ENCODE measurements around the gene DNAH1.

DNAH1 gene

DNA sequence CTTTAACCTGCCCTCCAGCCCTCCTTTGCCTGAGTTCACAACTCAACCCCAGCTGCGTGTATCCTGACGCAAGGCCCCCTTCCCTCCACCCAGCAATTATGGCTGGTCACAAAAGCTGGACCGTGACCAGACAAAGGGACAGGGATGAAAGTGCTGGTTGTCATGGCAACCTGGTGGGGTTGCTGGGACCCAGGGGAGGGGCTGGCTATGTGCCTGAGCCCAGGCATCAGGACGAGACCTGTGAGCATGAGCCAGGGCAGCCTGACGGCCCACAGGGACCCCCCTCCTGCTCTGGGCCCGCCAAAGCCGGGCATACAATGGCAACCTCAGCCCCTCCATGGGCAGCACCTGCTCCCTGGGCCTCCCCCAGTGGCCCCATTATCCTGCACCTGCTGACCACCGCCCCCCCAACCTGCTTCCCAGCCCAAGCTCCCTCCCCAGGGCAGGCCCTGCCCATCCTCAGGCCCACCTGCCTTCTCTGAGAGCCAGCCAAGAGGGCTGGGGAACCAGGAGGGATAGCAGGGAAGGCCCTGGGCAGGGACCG lies 4.5 kb upstream of the DNAH1 start:
- no peak for DNase-seq (ENCODE audit: low spot score)

DNA sequence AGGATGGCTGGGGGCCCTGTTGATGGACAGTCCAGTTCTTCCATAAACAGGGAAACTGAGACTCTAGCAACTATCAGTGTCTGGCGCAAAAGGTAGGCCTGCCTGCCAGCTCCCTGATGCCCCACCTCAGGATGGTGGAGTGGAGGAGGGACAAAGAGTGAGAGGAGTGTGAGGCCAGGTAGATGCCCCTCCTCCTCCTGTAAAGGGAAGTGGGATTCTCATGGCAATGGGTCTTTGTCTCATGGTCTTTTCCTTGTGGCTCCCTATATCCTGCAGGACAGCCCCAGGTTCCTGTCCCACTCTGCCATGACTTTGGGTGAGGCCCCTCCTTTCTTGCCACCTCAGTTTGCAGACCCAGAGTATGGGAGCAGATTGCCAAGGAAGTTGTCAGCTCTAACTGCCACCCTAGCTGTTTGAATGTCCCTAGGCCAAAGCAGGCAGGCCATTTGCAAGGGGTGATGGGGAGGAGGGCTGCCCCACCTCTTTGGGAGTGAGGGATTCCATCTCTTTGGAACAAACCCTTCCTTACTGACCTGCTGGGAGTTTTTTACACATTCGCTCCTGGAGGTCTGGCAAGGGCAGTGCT lies 2.8 kb upstream of the DNAH1 start:
- DNase-seq (ENCODE audit: low spot score): no peak

DNA sequence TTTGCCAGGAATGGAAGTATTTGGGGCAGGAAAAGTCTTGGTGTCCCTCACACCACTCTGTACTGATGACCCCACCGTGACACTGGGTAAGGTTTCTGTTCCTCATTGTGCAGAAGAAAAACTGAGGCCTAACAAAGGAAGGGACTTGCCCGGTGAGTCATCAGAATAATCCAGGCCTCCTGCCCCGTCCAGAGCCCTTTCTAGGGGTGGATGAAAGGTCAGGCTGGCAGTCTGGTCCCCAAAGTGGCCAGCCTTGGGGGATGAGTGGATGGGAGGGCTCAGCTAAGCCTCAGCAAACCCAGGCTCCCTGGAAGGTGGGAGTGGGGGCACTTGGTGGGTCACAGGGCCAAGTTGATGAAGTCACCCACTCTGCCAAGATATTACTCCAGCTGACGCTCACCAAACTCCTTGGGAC lies 2.3 kb upstream of the DNAH1 start:
- no peak for DNase-seq (ENCODE audit: low spot score)

DNA sequence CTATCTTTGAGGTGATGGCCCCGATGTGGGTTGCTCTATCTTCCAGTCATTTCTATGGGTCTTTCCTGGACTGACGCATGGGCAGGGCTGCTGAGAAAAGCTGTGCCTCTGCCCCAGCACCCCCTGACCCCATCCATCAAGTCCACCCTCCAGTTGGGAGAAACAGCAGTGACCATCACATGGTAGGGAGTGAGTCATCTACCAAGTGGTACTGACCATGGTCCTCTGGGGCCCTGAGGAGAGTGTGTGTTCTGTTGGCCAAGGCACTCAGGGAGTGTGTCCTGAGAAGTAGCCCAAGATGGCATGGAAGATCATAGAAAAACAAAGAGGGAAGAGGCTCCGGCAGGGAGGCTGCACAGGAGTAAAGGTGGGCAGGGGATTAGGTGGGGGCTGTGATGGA lies 1.6 kb upstream of the DNAH1 start:
- no peak for DNase-seq (ENCODE audit: low spot score)

DNA sequence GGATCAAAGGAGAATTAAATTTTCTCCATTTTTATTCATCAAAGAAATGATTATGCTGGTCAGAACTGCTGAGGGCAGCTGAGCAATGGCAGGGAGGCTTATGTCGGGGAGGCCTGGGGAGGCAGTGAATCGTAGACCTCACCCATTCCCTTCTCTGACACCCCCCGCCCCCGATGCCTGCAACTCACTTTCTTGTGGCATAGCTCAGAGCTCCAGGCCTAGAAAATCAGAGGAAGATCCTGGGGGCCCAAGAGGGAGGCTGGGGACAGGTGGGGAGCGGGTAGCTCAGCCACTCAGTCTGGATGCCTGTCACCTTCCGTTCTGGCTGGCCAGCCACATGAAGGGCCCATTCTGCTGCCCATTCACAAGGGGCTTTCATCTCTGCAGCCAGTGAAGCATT lies 1.1 kb upstream of the DNAH1 start:
- no peak for DNase-seq (ENCODE audit: low spot score)

DNA sequence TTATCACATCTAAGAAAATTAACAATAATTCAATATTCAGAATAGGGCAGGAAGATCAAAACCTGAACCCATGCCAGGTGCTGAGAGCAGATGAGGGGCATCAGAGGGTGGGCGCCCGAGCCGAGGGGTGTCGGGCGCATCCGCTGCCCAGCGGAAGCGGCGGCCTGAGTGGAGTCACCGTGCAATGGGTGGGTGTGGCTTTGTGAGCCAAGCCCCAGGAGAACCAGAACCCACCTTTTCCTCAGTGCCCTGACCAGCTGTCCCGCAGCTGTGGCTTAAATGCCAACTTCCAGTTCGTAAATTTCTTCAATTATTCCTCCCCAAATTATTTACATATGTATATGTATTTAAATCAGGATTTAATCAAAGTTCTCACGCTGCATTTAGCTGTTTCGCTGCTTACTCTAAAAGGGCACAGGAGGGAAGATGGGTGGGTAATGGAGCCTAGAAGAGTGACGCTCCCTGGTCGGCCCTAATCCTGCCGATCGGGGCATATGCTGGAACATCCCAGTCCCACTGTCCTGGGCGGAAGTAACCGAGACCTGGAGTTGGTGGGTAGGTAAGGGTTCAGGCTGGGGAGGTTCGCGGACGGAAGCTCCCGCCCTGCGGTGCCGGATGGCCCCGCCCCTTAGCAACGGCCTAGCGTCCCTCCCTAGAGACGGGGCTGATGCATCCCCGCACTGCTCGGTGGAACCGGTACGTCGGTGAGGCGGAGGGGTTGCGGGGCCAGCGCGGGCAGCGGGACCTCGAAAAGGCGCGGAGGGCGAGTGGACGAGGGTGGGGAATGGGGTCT lies 1.3 kb downstream of the DNAH1 start:
- no peak for DNase-seq (ENCODE audit: low spot score)

DNA sequence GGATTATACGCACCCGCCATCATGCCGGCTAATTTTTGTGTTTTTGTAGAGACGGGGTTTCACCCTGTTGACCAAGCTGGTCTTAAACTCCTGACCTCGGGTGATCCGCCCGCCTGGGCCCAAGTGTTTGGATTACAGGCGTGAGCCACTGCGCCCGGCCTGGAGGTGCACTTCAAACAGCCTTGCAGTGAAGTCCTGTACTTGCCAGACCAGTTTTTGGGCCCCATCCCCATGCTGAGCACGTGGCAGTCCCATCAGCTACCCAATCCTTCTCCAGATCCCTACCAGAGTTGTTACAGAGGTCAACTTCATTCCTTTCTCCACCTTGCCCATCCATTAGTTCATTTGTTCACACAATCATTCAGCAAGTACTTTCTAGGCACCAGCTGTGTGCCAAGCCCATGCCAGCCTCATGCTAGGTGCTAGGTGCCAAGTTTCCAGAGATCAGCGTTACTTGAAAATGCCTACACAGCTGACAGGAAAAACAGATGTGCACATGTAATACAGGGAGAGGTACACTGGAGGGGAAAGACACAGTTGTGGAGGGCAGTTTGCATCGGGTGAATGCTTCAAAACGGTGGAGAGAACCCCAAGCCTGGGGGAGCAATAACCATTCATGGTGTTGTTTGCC lies 2.2 kb downstream of the DNAH1 start:
- no peak for DNase-seq (ENCODE audit: low spot score)

DNA sequence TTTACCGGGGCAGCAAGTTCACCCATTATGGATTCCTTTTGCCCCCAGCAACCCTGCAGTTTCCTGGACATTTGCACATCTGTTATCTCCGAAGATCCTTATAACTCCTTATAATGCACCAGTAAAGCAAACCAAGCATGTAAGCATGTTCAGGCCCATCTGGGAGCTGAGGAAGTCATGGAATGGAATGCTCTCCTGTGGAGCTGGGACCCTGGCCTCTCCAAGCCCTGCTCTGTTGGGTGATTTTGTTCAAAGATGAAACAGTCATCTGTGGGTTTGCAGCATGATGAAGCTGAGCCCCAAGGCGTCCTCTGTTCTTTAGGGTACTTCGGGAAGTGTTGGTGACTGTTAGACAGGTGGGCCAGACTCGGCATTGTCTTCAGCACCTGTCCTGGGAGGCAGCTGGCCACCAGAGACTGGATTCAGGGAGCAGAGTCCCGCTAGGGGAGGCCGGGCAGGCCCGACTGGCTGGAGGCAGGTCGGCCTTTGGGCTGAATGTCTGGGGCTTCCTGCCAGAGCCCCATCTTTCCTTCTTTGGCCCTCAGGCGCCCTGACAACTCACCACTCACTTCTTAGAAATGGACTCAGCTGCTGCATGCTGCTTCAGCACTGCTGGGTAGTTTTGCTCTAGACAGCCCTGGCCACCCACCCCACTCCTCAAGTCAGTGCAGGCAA lies 3.9 kb downstream of the DNAH1 start:
- no peak for DNase-seq (ENCODE audit: low spot score)

DNA sequence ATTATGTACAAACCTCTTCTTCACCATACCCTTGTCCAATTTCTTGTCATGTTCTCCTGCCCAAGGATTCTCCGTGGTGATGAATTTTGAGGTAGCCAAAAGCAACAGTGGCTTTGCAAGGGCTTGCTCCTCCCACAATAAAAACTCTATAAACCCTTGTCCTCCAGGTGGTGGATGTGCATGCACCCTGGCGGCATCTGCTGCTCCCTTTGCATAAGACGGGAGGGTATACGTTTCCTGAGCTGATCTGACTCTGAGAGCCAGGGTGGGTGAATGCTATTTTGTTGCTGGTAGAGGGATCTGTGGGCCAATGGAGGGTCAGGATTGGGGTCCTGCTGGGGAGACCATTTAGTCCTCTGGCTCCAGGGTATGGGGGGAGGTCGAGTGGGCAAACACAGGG lies 5.4 kb downstream of the DNAH1 start:
- DNase-seq (ENCODE audit: low spot score): no peak

DNA sequence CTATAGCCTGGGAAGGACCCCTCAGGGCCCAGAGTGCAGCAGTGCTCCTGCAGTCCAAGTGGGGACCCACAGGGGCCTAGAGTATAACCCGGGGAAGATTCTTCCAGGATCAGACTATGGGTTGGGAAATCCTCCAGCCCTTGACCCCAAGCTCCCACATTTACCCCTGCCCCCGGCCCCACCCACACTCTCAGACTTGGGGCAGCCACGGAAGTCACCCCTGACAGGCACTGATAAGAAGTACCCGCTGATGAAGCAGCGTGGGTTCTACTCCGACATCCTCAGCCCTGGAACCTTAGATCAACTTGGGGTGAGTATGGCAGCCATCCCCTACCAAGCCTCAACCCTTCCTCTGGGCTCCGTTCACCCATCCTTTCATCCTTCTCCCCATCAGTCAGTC lies 6.3 kb downstream of the DNAH1 start:
- DNase-seq (ENCODE audit: low spot score): no peak

DNA sequence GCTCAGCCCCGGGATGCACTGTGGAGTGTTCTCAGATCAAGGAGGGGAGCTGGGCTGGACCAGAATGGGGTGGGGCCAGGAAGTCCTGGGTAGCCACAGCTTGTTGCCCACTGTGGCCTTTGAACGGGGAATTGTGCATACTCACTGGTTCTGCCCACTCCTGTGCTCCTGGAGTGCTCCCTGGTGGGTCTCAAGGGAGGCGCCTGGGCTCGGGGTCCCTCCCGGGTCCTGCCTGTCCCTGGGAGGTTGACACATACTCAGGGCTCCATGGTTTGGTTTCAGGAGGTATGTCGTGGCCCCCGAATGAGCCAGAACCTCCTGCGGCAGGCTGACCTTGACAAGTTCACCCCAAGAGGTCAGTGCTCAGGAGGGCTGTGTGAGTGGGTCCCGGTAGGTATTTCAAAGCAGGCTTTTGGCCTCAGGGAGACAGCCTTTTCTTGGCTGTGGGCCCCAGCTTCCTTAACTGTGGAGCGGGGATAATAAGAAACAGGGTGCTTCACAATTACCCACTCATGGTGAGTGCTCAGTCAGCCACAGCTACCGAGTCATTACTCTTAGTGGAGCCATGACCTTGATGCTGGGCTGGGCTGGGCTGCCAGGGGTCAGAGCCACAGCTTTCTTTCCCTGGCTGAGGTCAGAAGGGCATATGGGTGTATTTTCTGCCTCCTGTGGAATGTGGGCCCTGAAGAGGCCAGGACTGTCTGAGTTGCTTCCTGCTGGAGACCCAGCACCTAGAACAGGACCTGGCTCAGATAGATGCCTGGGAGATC lies 7.6 kb downstream of the DNAH1 start:
- no peak for DNase-seq (ENCODE audit: low spot score)

DNA sequence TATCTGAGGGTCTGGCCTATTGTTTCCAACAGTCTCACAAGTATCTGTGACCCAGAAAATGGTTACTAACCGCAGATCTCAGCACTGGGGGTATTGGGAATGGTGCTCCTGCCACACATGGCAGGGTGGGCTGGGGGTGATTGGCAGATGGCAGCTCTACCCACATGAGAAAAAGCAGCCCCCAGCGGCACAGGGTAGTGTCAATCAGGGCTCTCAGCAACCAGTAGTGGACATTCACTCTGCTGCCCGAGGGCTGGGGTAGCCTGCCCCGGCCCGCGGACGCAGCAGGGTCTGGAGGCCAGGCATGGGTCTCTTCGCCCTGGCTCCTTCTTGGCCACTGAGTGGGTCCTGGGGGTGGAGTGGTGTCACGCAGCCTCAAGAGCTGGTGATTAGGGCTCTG lies 8.6 kb downstream of the DNAH1 start:
- DNase-seq (ENCODE audit: low spot score): no peak

DNA sequence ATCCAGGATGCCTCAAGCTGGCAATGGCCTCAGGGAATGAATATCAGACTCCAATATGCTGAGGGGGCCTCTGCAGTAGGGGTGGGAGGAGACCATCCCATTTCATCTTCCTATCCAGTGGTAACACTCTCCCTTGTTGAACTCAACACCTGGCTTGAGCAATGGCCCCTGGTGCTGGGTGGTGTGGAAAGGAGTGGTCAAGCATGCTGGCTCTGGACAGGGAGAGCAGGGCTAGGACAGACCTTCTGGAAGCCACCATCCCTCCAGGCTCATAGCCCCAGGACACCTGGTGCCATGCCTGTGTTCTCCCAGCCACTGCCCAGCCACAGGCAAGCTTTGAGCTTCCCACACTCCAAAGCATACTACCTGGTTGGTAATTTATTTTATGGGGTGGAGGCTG lies 9.6 kb downstream of the DNAH1 start:
- DNase-seq (ENCODE audit: low spot score): no peak

DNA sequence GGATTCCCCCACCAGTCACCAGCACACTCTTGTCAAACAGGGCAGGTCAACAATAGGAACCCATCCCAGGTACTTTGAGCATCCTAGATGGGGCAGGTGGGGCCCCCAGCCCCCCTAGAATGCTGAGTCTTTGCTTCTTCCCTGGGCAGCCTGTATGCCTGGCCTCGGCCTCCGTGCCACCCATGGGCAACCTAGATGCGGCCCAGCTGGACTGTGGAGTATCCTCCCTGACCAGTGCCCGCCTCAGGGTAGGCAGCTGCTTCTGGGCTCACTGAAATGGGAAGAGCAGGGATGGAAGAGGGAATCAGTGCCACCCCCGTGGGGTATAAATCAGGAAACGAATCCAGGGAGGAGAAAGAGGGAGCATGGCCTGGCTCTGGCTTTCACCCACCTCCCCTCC lies 10.9 kb downstream of the DNAH1 start:
- no peak for DNase-seq (ENCODE audit: low spot score)

DNA sequence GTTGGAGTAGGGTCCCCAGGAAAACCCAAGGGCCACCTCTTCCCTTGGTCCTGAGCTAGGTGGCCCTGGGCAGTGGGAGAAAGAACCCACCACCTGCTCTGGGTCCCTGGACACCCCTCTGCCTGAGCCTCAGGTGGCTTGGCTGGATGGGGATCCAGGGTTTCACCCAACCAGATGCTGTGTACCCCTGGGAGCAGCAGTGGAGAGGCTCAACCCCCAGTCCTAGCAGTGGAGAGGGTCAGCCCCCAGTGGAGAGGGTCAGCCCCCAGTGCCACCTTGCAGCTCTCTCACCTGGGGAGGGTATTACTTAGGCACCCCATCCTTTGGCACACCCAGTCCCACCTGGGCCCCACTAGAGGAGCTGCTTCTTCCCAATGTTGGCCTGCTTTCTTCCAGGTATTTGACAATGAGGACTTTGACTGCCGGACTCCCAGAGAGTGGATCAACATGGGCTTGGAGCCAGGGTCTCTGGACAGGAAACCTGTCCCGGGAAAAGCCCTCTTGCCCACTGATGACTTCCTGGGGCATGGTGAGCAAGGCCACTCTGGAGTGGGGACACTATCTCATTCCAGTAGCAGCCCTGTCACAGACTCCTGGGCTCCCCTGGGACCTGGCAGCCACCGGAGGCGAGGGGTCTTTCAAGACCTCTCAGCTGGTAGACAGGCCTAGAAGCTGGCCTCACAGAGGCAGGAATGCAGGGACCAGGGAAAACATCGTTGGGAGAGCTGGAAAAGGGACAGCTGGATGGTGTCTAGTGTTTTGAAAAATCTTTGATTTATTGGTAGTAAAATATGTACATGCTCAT lies 11.6 kb downstream of the DNAH1 start:
- DNase-seq (ENCODE audit: low spot score): no peak

DNA sequence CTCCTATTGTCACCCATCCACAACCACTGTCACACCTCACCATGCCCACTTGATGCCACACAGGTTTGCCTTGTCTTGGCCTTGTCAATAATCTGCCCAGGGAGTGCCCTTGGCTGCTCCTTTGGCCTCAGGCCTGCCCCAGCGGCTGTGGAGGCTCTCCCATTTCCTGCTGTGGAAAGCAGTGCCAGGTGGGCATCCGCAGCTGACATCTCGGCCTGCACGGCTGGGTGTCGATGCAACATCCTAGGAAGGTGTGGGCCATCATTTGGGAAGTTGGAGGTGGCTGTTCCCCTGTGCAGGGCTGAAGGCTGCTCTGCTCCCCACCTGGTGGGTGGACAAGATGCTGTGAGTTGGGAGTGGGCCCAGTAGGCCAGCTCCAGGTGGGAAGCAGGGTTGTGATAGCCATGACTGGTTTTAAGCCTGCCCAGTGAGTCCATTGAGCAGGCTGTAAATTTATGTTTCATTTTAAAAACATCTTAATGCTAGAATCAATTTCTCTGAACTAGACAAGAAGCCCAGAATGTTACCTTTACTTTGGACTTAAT lies 12.5 kb downstream of the DNAH1 start:
- DNase-seq (ENCODE audit: low spot score): no peak

DNA sequence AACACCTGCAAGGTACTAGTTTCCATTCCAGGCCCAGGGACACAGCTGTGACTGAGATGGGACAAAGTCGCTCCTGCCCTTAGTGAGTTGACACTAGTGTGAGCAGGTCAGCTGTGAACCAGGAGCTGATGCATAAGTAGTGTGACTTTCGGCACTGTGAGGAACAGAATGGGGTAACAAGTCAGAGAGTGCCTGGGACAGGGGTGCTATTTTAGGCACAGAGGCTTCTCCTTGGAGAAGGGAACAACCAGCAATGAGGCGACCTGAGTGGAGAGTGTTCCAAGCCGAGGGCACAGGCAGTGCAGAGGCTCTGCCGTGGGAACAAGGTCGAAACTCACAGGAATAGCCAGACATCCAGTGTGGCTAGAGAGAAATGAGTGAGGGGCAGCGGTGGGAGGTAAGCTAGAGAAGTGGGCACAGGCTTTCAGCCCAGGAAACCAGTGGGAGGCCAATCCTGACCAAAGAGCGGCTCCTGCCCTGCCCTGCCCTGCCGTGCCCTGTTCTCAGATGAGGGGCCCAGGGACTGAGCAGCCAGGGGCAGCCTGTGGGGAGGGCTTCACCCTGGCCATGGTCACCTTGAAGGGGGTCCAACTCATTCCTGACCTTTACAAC lies 14.2 kb downstream of the DNAH1 start:
- no peak for DNase-seq (ENCODE audit: low spot score)

DNA sequence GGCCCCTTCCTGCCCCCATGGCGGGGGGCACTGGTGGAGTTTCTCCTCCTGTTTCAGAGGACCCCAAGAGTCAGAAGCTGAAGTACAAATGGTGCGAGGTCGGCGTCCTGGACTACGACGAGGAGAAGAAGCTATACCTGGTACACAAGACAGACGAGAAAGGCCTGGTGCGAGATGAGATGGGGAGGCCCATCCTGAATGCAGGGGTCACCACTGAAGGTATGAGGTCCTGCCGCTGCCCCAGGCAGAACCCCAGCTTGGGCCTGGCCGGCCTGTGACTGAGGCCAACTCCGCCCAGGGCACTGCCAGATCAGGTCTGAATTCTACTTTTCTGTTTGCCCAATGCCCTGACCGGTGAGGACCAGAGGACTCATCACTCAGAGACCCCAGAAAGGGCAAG lies 15.0 kb downstream of the DNAH1 start:
- DNase-seq (ENCODE audit: low spot score): no peak

DNA sequence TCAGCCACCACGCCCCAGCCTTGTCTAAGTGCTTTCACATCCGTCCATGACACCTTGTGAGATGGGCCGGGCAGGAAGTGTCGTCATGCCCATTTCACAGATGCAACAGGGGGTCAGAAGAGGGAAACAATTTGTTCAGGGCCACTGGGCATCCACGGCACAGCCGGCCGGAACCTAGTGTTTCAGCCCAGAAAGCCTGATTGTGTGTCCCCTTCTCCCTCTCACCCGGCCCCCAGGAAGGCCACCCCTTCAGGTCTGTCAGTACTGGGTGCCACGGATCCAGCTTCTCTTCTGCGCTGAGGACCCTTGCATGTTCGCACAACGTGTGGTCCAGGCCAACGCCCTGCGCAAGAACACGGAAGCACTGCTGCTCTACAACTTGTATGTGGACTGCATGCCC lies 15.8 kb downstream of the DNAH1 start:
- no peak for DNase-seq (ENCODE audit: low spot score)

DNA sequence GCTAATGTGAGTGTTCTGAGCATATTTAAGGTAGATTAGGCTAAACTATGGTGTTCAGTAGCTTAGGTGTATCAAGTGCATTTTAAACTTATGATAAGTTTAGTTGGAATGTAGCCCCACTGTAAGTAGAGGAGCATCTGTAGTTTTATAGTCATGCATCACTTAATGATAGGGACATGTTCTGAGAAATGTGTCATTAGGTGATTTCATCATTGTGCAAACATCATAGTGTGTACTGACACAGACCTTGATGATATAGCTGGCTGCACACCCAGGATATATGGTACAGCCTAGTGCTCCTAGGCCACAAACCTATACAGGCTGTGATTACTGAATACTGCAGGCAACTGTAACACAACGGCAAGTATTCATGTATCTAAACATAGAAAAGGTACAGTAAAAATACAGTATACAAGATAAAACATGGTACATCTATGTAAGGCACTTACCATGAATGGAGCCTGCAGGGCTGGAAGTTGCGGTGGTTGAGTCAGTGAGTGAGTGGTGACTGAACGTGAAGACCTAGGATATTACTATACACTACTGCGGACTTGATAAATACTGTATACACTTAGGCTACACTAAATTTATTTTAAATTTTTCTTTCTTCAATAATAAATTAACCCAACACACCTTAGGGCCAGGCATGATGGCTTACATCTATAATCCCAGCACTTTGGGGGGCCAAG lies 17.9 kb downstream of the DNAH1 start:
- no peak for DNase-seq (ENCODE audit: low spot score)
